Left forelimb (tissue), 1 donor: ENCODE data around the gene TPCN2.
A peak's percentile ranks its signal among the peaks of the same experiment; 100 is the strongest.

Source experiments
- DNase-seq: peaks from one replicate; pipeline ENCODE4 v3.0.0-alpha.2; 2018; ENCODE audit warnings: low spot score

The TPCN2 gene

GRCh38 chr11:69113226-69113625, 64.5 kb downstream of the TPCN2 start:
- no peak for DNase-seq

GRCh38 chr11:69113646-69114340, 65.1 kb downstream of the TPCN2 start:
- DNase-seq = no peak

GRCh38 chr11:69114362-69114761, 65.6 kb downstream of the TPCN2 start:
- DNase-seq = no peak

- DNase-seq = no peak
Observed at GRCh38 chr11:69114811-69115523, 66.2 kb downstream of the TPCN2 start.

- DNase-seq = no peak
Observed at GRCh38 chr11:69115586-69116560, 67.1 kb downstream of the TPCN2 start.

DNA sequence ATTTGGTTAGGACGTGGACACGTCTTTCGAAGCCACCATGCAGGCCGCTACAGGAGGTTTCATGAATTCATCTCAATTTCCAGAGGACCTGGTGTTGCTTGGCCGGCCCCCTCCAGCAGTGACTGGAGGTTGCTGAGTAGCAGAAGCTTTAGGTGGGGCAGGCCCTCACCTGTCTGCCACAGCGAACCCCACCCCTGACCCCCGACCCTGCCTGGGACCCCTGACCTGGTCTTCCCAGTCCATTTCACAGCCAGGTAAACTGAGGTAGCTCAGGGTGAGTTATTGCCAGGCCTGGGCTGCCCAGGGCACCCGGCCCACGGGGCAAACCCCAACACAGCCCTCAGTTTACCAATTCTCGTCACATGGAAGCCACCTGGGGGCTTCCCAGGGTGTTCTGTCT, 67.9 kb downstream of the TPCN2 start:
- no peak for DNase-seq

DNA sequence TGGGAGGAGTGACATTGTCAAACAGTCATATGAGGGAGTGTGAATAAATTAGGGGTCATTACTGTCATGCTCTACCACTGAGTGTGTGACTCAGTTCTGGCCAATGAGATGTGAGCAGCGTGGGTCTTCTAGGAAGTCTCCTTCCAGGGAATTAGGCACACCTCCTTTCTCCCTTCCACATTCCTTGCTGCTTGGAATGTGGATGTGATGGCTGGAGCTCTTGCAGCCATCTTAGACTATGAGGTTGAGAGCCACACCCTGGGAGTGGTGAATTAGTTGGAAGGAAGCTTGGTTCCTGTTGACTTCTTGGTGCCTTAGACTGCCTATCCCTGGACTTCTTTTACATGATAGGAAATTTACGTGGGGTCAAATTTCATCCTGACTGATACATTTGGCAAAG, 70.5 kb downstream of the TPCN2 start:
- no peak for DNase-seq

DNA sequence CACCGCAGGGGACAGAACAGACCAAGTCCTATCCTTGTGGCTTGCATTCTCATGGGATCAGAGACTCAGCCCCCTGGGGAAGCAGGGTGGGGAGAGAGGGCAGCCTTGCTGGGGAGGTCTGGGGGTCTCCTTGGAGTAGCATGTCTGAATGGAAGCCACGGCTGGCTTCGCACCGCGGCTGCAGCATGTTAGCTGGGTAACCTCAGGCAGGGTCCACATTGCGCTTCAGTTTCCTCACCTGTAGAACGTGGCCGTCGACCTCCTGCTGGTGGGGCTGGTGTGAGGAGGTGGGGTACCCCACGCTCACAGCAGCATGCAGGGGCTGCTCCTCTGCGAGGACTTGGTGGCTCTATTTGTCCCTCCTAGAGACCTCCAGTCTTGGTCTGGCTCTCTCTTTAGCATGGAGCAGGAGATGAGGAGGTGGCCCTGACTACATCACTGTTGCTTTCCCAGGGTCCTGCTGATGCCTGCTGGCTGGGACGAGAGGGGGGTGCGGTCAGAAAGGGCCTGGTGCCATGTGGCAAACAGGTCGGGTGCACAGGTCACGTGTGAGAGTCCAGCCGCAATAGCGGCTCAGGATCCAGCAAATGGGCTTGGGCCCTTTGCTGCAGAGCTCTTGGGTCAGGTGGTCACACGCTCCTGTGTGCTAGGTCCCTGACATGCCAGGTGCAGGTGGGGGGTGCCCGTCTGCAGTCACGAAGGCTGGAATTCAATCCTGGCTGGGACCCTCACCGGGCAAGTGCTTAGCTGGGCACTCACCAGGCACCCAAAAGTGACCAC, 71.6 kb downstream of the TPCN2 start:
- peak; percentile 50 for DNase-seq

DNA sequence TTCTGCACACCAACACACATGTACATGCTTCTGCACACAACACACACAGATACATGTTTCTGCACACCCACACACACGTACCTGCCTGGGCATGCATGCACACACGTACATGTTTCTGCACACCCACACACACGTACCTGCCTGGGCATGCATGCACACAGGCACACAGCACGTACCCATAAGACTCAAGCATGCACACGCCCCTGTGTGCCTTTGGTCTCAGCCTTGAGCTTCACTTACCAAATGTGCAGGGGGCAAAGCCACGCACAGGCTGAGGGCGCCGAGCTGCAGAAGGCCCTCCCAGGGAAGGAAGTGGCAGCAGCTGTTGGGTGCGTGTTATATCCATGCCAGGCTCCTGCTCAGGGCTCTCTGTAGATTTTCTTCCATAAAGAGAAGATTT, 72.3 kb downstream of the TPCN2 start:
- peak; percentile 23 for DNase-seq

DNA sequence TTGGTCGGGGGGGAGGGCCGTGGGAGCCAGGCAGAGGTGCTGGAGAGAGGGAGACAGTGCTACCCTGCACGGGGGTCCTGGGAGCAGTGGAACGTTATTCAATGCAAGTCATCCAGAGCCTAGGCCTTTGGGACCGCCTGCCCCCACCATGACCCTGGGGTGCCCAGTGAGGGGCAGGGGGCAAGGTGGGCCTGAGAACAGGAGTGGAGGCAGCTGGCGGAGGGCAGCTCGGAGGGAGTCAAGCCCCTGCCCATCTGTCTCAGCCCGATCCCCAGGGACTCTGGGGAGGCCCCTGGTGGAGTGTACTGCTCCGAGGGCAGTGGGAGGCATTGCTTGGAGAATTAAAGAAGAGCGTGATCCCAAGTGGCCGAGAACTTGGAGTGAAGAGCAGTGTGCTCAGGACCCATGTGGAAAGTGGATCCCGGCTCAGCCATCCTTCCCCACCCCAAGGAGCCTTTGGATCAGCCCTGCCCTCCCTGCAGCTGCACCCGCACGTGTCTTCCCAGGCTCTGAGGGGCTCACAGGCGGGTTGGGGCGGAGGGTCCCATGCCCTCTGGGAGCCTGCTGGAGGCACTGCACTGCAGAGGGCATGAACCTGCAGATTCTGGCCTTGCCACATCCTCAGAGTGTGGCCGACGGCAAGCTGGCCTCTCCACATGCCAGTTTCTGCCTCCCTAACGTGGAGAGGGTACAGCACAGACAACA, 73.0 kb downstream of the TPCN2 start:
- peak; percentile 53 for DNase-seq

DNA sequence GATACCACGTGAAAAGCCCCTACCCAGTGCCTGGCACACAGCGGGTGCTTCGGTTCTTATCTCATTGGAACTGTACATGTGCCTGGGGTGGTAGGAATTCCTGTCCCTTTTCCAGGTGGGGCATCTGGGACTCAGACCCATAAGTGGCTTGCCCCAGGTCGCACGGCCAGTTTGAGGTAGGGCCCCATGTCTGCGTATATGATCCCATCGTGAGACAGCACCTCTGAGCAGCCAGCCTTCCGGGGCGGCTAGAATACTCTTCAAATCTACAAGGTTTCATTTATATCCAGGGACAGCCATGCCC, 73.5 kb downstream of the TPCN2 start:
- no peak for DNase-seq

- peak; percentile 62 for DNase-seq
Observed at GRCh38 chr11:69122630-69123431, 74.1 kb downstream of the TPCN2 start.

GRCh38 chr11:69123593-69124545, 75.1 kb downstream of the TPCN2 start:
- peak; percentile 60 for DNase-seq

GRCh38 chr11:69125861-69126260, 77.1 kb downstream of the TPCN2 start:
- DNase-seq = peak; percentile 55

DNA sequence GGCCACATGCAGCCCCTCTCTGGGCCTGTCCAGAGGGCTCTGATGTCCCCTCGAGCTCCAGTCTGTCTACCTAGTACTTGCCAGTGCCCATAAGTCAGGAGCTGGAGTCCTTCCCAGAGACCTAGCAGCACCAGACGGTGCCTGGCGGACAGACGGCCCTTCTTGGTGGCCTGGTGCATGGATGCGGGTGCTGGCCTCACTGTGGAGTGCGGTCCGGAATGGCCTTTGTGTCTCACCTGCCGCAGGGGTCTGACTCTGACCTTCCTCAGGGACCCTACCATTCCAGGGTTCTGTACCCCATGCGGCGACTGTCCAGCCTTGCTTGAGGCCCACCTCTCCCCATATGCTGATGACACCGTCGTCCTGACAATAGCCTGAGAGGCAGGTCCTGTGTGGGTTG, 77.6 kb downstream of the TPCN2 start:
- peak; percentile 57 for DNase-seq

GRCh38 chr11:69127081-69127850, 78.5 kb downstream of the TPCN2 start:
- peak; percentile 76 for DNase-seq

DNA sequence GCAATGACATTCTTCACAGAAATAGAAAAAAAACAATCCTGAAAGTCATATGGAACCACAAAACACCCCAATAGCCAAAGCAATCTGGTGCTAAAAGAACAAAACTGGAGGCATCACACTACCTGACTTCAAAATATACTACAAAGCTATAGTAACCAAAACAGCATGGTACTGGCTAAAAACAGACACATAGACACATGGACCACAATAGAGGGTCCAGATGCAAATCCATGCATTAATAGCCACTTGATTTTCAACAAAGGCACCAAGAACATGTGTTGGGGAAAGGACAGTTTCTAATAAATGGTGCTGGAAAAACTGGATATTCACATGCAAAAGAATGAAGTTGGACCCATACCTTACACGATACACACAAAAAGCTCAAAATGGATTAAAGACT, 79.2 kb downstream of the TPCN2 start:
- DNase-seq = no peak

GRCh38 chr11:69129053-69129452, 80.3 kb downstream of the TPCN2 start:
- DNase-seq = no peak
